D721Med (cell line): ENCODE results near the gene ANO8.

ENCODE experiments used
- DNase-seq: peaks from one replicate; pipeline ENCODE4 v3.0.0; 2011; ENCODE audit warnings: low spot score; ENCODE audit not compliant: insufficient read length
- FAIRE-seq: peaks from 2 replicates; lab custom pipeline; 2011; peaks lifted over from hg19 to GRCh38; lab: Jason Lieb, UNC
- CTCF ChIP-seq: IDR thresholded peaks from 2 replicates; pipeline ENCODE4 v1.5.1; 2012; ENCODE audit warnings: mild to moderate bottlenecking, control low read depth; ENCODE audit not compliant: insufficient read depth; ENCODE audit errors: missing control alignments

The ANO8 gene

GRCh38 chr19:17312189-17313113 is 22.2 kb downstream of the ANO8 start:
- FAIRE-seq (no peak), DNase-seq (peak; percentile 11)
- TF ChIP-seq CTCF = no peak

GRCh38 chr19:17311455-17312188 is 23.0 kb downstream of the ANO8 start:
- TF ChIP-seq CTCF = no peak
- FAIRE-seq (no peak), DNase-seq (peak; percentile 14)

GRCh38 chr19:17309965-17310461 is 24.6 kb downstream of the ANO8 start:
- DNase-seq (no peak), FAIRE-seq (no peak)
- no peak for TF ChIP-seq CTCF

GRCh38 chr19:17309198-17309964 is 25.3 kb downstream of the ANO8 start, which contains the start of gene DDA1:
Gene DDA1, plus strand, starts transcription at chr19:17309563. Its CDS starts 92 bp downstream, at chr19:17309655.
- TF ChIP-seq CTCF = no peak
- FAIRE-seq (peak; percentile 55), DNase-seq (peak; percentile 99)

- DNase-seq (no peak), FAIRE-seq (no peak)
- no peak for TF ChIP-seq CTCF
These were observed 26.7 kb downstream of the ANO8 start for GRCh38 chr19:17307876-17308377.

- FAIRE-seq = no peak
- DNase-seq = no peak
- TF ChIP-seq CTCF = no peak
These were observed 28.4 kb downstream of the ANO8 start for GRCh38 chr19:17306285-17306714.
